ENCODE results near the gene TPH2.

DNA sequence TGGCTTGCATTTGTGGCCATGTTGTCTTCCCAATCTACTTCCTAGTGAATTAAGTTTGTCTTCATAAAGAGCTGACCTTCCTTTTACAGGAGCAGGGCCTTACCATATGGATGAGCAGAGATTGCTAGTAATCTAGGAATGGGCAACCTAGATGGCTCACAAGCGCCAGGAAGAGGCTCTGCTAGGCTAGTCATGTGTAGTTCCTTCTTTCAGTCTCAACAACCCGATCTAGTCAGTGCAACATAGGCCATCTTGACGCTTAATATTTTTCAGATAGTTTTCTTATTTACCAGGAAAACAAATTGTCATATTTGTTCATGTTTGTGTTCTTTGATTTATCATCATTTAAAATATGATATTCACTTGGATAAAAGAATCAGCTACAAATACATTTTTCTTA lies 48.2 kb upstream of the TPH2 start:
- TF ChIP-seq TCF7L2 (IDR thresholded peaks at IDR 0.05; ENCODE audit: low read depth, low read length) = no peak
- TF ChIP-seq, protein P1, sequence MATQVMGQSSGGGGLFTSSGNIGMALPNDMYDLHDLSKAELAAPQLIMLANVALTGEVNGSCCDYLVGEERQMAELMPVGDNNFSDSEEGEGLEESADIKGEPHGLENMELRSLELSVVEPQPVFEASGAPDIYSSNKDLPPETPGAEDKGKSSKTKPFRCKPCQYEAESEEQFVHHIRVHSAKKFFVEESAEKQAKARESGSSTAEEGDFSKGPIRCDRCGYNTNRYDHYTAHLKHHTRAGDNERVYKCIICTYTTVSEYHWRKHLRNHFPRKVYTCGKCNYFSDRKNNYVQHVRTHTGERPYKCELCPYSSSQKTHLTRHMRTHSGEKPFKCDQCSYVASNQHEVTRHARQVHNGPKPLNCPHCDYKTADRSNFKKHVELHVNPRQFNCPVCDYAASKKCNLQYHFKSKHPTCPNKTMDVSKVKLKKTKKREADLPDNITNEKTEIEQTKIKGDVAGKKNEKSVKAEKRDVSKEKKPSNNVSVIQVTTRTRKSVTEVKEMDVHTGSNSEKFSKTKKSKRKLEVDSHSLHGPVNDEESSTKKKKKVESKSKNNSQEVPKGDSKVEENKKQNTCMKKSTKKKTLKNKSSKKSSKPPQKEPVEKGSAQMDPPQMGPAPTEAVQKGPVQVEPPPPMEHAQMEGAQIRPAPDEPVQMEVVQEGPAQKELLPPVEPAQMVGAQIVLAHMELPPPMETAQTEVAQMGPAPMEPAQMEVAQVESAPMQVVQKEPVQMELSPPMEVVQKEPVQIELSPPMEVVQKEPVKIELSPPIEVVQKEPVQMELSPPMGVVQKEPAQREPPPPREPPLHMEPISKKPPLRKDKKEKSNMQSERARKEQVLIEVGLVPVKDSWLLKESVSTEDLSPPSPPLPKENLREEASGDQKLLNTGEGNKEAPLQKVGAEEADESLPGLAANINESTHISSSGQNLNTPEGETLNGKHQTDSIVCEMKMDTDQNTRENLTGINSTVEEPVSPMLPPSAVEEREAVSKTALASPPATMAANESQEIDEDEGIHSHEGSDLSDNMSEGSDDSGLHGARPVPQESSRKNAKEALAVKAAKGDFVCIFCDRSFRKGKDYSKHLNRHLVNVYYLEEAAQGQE (IDR thresholded peaks at IDR 0.05; ENCODE audit: insufficient read depth in 1 of 2, low read depth in 2 of 2, low read length in 1 of 2) = no peak
- TF ChIP-seq, protein P2, sequence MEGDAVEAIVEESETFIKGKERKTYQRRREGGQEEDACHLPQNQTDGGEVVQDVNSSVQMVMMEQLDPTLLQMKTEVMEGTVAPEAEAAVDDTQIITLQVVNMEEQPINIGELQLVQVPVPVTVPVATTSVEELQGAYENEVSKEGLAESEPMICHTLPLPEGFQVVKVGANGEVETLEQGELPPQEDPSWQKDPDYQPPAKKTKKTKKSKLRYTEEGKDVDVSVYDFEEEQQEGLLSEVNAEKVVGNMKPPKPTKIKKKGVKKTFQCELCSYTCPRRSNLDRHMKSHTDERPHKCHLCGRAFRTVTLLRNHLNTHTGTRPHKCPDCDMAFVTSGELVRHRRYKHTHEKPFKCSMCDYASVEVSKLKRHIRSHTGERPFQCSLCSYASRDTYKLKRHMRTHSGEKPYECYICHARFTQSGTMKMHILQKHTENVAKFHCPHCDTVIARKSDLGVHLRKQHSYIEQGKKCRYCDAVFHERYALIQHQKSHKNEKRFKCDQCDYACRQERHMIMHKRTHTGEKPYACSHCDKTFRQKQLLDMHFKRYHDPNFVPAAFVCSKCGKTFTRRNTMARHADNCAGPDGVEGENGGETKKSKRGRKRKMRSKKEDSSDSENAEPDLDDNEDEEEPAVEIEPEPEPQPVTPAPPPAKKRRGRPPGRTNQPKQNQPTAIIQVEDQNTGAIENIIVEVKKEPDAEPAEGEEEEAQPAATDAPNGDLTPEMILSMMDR (IDR thresholded peaks at IDR 0.05) = no peak
